GM10266 (cell line): Measurements from ENCODE around the gene MST1R.
A peak's percentile ranks its signal among the peaks of the same experiment; 100 is the strongest.

ENCODE experiments used
- DNase-seq: peaks from one replicate; pipeline ENCODE4 v3.0.0; 2012; ENCODE audit errors: extremely low spot score
- CTCF ChIP-seq: IDR thresholded peaks from 2 replicates; pipeline ENCODE4 v1.5.1; 2012; ENCODE audit warnings: mild to moderate bottlenecking, low read depth; ENCODE audit not compliant: control insufficient read depth, insufficient read depth; ENCODE audit errors: missing control alignments

MST1R gene

GRCh38 chr3:49930922-49931321, 27.2 kb upstream of the MST1R start:
- TF ChIP-seq CTCF: no peak
- no peak for DNase-seq

DNA sequence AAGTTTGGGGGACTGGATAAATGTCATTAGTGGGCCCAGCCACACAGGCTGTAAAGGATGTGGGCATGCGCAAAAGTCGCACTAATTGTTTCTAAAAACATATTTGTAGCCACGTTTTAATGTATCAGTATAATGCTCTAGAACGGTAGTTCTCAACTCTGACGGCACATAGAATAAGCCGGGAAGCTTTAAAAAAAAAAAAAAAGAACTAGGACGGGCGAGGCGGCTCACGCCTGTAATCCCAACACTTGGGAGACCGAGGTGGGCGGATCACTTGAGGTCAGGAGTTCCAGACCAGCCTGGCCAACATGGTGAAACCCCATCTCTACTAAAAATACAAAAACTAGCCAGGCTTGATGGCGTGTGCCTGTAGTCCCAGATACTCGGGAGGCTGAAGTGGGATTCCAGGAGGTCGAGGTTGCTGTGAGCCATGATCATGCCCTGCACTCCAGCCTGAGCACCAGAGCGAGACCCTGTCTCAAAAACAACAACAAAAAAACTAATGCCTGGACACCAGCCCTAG, 26.6 kb upstream of the MST1R start:
- no peak for TF ChIP-seq CTCF
- DNase-seq: no peak

GRCh38 chr3:49929291-49930167, 25.9 kb upstream of the MST1R start, which contains the start of gene MON1A:
MON1A (minus strand) TSS chr3:49929811; CDS start chr3:49913346, 16,465 bp downstream.
- peak; percentile 87 for DNase-seq
- TF ChIP-seq CTCF: peak; percentile 33

DNA sequence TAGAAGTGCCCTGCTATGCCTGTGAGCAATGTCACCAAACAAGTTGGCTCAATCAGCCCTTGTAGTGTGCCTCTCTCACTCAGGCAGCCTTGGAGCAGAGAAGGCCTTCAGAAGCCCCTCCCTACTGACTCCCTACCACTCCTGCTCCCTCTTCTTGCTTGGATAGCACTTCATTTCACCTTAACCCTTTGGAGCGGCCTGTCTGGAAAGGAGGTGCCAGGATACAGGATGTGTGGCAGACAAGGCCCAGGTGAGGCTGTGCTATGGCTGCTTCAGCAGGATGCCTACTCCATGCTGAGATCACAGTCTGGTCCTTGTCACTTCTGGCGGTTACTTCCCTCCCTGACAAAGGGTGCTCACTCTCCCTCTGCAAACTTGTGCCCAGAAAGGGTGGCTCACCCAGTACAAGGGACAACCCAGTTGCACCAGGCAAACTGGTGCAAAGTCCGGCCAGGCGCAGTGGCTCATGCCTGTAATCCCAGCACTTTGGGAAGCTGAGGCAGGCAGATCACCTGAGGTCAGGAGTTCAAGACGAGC, 24.9 kb upstream of the MST1R start:
- no peak for TF ChIP-seq CTCF
- no peak for DNase-seq

- DNase-seq: no peak
- no peak for TF ChIP-seq CTCF
Measured at GRCh38 chr3:49927798-49928197, 24.1 kb upstream of the MST1R start.

- no peak for DNase-seq
- no peak for TF ChIP-seq CTCF
Measured at GRCh38 chr3:49926117-49926728, 22.6 kb upstream of the MST1R start.
